Middle frontal gyrus (tissue), 1 donor: ENCODE measurements around the gene ZNF837.
A peak's percentile ranks its signal among the peaks of the same experiment; 100 is the strongest.

Experiments
- DNase-seq: peaks from one replicate; pipeline ENCODE4 v3.0.0-alpha.2; 2015; ENCODE audit warnings: low spot score; ENCODE audit errors: extremely low spot score

The ZNF837 gene

GRCh38 chr19:58372311-58373133, 8.3 kb downstream of the ZNF837 start:
- no peak for DNase-seq

DNA sequence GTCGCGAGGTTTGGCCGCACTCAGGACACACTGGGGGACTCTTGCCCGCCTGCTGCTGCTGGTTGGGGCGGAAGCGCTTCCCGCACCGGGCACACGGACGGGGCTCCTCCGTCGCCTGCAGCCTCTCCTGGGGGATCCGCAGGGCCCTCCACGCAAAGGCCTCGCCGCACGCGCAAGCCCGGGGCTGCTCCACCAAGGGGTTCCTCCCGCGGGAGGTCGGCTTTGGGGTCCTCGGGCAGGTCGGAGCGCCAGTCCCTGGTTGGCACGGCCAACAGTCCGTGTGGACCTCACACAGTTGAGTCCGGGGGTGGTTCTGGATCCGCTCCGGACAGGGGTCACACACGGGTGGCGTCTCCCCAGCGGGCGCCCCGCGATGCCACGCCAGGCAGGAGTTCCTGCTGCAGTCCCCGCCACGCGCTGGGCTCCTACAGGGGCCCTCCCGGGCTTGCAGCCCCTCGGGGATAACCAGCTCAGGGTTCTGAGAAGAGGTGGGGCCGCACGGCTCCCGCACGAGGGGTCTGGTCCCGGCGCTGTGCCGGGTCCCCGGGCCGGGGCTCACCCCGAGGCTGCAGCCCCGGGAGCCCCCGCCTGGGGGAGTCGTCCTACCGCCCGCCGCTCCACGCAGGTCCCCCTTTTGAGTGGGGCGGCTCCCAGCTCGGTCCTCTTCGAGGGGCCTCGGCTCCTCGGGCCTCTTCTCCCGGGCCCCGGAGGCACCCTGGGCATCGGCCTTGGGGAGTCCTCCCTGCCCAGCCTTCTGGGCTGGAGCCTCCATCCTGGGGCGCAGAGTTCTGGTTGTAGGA, 12.1 kb downstream of the ZNF837 start:
- DNase-seq = no peak

DNA sequence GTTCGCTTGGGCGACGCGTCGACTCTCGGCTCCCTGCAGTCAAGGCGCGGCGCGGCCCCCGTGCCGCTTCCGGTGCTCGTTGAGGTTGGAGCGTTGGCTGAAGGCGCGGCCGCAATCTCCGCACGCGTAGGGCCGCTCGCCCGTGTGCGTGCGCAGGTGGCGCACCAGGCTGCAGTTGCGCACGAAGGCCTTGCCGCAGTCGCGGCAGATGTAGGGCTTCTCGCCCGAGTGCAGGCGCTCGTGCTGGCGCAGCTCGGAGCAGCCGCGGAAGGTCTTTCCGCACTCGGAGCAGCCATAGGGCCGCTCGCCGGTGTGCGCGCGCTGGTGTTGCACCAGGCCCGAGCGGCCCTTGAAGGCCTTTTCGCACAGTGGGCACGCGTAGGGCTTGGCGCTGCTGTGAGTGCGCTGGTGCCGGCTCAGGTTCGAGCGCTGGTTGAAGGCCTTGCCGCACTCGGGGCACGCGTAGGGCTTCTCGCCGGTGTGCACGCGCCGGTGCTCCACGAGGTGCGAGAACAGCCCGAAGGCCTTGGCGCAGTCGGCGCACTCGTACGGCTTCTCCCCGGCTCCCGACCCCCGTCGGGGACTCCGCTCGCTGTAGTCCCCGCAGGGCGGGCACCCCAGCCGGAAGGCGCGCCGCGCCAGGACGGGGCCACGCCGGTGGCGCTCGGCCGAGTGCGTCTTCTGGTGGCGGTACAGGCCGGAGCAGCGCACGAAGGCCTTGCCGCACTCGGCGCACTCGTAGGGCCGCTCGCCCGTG, 13.0 kb downstream of the ZNF837 start:
- no peak for DNase-seq

DNA sequence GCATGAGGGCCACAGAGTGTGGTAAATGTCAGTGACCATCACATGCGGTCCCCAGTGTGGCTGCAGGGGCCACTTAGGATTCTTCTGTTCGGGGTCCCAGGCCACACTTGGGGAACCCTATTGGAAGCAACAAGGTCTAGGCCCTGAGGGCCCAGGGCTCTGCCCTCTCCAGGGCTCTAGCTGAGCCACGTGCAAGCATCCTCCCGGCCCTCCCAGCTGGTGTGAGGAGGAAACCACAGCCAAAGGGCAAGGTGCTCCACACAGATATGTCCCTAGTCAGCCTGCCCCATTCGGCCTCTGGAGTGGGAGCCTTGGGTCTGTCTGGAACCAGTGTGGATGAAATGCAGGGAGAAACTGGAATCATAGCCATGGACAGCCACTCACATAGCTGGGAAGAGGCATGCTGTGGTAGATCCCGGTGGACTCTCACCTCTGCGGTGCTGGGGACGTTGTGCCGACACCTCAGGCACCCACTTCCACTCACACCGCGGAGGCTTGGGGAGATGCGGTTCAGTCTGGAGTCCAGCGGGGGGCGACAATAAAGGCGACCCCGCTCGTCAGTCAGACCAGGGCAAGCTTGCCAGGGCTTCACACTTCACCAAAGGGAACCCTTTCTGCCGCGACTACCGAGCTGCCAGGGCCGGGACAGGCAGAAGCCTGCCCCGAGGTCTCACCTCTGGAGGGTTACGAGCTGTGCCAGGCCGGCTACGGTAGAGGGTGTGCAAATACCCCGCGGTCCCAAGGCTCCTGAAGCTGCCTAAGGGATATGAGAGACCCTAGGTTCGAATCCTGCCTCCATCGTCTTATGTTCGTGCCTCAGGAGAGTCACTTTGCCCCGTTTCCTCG, 14.0 kb downstream of the ZNF837 start:
- no peak for DNase-seq

GRCh38 chr19:58364146-58364545, 16.7 kb downstream of the ZNF837 start:
- no peak for DNase-seq

DNA sequence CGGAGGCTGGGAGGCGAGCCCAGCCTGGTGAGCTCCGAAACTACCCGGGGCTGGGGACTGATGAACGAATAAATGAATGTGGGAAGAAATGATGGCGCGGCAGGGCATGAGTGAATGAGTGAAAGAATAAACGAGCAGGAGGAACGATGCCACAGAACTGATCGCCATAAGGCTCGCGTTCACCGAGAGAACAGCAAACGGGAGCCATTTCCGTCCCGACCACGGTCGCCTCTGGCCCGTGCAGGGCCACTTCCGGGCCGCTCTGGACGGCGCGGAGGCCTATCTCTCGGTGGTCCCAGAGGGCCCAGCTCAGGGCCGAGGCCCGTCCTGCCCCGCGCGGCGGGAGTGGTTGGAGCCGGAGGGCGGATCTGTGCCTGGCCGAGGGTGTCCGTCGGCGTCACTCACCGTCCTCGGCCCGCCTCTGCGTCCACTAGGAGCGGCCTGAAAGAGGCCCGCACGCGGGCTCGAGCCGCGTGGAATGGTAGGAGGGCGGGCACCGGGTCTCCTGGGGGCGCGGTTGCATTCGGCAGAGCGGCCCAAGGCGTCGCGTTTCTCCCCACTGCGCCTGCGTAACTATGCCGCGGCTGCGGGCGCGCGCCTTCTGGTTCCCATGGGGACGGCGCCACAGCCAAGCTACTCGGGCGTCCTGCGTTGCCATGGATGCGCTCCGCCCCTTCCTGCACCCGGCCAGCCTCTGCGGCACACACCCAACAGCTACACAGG, 18.4 kb downstream of the ZNF837 start, which contains the start of gene ZNF497:
TSS of gene ZNF497 (minus strand) at position 480 of the 723 bp plus-strand sequence. CDS start 5,116 bp downstream, outside the sequence.
- DNase-seq = peak; percentile 95

GRCh38 chr19:58361900-58362271, 18.9 kb downstream of the ZNF837 start:
- no peak for DNase-seq

DNA sequence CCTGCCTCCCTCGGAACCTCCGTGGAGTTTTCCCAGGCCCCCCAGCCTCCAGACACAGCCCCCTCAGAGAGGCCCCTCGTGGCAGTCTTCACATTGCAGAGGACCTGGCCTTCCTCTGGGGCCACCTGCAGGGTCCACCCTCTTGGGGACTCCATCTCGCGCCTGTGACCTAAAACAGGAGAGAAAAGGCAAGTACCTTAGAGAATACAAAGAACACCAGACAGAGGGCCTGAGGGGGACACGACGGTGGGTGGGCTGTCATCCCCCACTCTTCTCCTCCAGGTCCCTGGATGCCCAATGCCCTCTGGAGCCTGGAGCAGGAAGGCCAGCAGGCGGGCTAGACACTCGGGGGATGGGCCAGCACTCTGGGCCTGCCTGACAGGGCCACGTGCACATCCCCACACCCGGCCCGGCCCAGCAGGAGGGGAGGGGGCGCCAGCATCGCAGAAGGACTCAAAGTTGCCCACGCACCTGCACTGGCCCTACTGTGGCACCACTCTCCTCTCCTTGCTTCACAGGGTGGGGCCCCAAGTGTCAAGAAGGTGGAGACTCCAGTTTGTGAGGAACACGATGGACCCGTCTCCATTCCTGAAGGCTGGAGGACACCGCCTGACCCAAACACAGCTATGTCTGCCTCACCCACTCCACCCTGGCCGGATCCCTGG, 23.2 kb downstream of the ZNF837 start:
- DNase-seq = no peak

- no peak for DNase-seq
Measured at GRCh38 chr19:58356766-58357480, 23.9 kb downstream of the ZNF837 start.

GRCh38 chr19:58355908-58356765, 24.7 kb downstream of the ZNF837 start:
- DNase-seq = no peak

- no peak for DNase-seq
Measured at GRCh38 chr19:58355215-58355796, 25.5 kb downstream of the ZNF837 start.

- no peak for DNase-seq
Measured at GRCh38 chr19:58354478-58355030, 26.3 kb downstream of the ZNF837 start.

DNA sequence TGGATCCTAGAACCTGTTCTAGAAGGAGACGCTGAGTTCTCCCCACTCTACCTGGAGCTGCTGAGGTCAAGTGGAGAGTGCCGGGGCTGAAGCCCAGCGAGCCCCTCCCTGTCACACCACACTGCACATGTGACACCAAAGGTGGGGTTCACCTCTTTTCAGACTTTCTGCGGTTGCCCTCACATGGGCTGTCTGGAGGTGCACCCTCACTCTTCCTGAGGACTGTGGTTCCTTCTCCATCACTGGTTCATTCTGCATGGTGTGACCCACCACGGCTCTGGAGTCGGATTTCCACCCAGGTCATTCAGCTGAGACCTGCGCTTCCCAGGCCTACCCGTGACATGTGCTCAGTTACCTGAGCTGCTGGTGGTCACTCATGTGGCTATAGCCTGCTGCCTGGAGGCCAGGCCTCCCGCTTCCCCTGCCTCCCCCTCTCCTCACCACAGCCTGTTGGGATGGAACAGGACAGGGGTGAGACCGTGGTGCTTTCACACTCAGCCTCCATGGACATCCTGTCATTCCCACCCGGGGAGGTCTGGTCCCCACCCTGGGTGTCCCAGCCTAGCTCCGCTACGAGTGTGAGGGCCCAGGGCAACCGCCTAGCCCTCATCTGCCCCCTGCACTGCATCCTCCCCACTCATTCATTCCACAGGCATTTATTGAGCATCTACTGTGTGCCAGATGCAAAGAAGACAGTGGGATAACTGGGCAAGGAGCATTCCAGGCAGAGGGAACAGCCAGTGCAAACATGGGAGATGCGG, 26.9 kb downstream of the ZNF837 start:
- DNase-seq = no peak

DNA sequence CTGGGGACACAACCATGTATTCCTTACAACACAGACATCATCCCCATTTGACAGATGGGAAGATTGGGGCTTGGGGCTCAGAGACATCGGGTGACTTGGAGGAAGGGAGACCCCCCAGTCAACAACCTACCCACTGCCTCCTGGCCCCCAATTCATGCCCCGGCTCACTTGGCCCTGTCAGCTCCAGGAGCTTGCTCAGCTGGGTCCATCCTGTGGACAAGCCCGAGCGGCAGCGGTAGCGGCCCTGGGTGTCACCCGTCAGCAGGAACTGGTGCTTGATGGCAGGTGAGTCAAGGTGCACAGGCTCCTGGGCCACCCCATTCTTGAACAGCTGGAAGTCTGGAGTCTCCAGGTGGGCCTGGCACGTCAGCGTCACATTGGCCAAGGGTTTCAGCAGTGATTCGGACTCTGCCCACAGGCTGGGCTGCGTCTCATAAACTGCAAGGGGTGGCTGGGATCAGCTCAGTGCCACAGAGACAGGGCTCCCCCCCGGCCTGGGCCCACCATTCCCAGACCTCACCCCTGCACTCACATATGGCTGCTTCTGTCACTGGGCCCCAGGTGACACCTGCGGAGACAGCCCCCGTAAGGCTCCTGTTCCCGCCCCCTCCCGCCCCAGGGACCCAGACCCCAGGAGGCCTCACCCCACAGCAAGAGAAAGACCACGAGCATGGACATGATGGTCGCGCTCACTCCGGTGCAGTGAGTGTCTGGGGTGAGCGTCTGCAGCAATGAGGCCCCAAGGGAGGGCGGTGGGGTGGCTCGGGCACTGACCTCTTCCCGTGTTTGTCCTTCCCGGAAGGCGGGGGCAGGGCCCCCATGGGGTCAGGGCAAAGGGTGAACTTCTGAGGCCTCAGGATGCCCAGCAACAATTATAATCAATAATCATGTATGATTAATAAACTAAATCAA, 27.8 kb downstream of the ZNF837 start, which contains the start of gene A1BG:
TSS of gene A1BG (minus strand) at position 733 of the 912 bp plus-strand sequence. CDS start at position 678, 55 bp downstream.
- DNase-seq = no peak

- DNase-seq = no peak
Measured at GRCh38 chr19:58351990-58352755, 28.7 kb downstream of the ZNF837 start.
